HG03139 (cell line): ENCODE data around the gene CHRNA7.
"Not testable (repeated sequence)": the region's sequence is repeated elsewhere in the genome, so short reads cannot be mapped to it uniquely, and the experiment has no call there.

Experiments
- ATAC-seq: cut with Tn5 transposase; IDR thresholded peaks from one replicate; pipeline ENCODE4 v1.9.1; 2021; ENCODE audit not compliant: unreplicated experiment

CHRNA7 gene

DNA sequence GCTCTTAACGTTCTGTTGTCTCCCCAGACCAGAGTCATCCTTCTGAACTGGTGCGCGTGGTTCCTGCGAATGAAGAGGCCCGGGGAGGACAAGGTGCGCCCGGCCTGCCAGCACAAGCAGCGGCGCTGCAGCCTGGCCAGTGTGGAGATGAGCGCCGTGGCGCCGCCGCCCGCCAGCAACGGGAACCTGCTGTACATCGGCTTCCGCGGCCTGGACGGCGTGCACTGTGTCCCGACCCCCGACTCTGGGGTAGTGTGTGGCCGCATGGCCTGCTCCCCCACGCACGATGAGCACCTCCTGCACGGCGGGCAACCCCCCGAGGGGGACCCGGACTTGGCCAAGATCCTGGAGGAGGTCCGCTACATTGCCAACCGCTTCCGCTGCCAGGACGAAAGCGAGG lies 137.6 kb downstream of the CHRNA7 start:
- ATAC-seq = not testable (repeated sequence)

DNA sequence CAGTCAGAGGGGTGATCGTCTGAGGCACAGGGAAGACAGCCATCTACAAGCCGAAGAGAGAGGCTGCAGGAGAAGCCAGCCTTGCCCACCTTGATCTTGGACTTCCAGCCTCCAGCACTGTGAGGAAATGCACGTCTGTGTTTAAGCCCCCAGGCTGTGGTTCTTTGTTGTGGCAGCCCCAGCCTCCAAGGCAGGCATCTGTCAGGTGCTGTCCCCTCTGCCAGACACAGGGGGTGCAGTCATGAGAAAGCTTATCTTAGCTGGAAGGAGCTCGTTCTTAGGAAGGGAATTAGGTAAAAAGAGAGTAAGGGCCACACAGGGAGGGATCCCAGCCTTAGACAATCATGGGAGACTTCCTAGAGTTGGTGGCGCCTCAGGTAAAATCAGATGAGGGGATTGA lies 150.3 kb downstream of the CHRNA7 start:
- not testable (repeated sequence) for ATAC-seq

DNA sequence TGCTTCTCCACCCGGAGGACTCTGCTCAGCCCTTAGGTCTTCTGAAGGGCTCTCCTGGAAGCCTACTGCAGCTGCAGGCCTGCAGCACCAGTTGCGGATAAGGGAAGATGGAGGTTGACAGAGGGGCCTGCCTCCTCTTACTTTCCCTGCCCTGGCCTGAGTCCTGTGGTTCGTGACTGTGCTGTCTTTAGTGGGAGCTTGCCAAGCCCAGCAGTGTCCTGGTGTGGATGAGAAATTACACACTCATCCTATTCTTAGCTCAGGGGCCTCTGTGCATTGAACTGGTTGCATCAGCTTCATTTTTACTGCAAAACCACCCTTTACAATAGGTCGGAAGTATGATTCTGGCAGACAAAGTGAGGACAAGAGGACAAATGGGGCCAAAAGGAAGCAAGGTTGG lies 163.5 kb downstream of the CHRNA7 start:
- ATAC-seq = not testable (repeated sequence)

DNA sequence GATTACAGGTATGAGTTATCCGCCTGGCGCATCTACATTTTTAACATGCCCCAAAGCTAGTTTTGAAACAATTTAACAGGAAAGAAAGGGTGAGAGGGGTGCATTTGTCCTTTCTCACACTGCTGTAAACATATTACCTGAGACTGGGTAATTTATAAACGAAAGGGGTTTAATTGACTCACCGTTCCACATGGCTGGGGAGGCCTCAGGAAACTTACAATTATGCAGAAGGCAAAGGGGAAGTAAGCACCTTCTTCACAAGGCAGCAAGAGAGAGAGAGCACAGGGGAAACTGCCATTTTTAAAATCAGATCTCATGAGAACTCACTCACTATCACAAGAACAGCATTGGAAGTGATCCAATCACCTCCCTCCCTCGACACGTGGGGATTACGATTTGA lies 165.9 kb downstream of the CHRNA7 start:
- ATAC-seq = not testable (repeated sequence)

DNA sequence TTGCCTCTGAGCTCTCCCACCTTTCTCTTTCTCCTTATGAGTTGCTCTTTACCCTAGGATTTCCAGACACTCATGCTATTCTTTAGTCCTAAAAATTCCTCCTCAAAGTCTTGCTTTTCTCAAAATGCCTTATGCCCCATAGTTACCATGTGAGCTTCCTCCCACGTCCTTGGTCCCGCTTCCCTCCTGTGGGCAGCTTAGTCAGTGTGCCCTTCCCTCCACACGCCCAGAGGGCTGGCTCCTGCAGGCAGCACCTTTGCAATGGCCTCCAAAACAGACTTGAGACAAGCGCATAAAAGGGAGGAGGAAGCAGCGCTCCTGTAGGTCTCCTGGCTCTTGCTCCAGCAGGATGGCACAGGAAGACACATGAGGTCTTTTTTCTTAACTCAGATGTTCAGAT lies 168.6 kb downstream of the CHRNA7 start:
- ATAC-seq = not testable (repeated sequence)

DNA sequence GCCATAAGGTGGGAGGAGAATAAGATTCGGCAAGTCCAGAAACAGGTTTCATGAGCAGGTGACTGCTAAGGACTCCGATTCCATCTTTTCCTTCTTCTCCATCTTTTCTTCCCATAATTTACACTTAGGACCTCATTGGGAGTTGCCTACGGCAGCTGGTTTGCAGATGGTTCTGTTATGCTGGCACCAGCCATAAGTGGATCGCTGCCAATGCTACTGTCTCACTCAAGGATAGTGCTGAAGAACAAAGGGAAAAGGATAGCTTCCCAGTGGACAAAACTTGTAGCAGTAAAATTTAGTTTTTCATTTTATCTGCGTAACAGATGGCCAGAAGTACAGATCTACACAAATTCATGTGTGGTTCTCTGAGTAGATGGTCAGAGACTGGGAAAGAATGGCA lies 178.8 kb downstream of the CHRNA7 start:
- not testable (repeated sequence) for ATAC-seq

DNA sequence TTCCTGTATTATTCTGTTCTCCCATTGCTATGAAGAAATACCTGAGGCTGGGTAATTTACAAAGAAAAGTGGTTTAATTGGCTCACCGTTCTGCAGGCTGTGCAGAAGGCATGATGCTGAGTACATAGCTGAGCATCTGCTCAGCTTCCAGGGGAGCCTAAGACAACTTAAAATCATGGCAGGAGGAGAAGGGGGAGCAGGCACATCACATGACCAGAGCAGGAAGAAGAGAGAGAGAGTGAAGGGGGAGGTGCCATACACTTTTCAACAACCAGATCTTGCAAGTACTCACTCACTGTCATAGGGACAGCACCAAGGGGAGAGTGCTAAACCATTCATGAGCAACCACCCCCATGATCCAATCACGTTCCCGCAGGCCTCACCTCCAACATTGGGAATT lies 188.4 kb downstream of the CHRNA7 start:
- ATAC-seq = no peak
